A549 (cell line): Measurements from ENCODE around the gene NBL1. TPM values are rescaled to one million over a fixed set of nuclear protein-coding genes. Genes with fewer than 3 reads are reported as not detected.

Source experiments
- ATAC-seq, 2 experiments: fragments of 200-7000 bp in 1 of 2; fragments of >200 bp in 1 of 2; cut with Nextera tagmentation in 1 of 2; cut with Tn5 transposase in 1 of 2; 3 replicates each; pipeline versions ENCODE4 v1.8.0 to v1.9.1; 2018 to 2020; ENCODE audit warnings: mild to moderate bottlenecking in 1 of 2, moderate library complexity in 1 of 2
- CTCF ChIA-PET: fragments of 300-600 bp; sonication (Branson Sonifier 250); formaldehyde crosslinking; extraction: SDS; loops from one replicate; lab custom pipeline; 2021; ENCODE audit warnings: antibody characterized with exemption, inconsistent platforms; lab: Yijun Ruan, JAX
- POLR2A ChIA-PET: fragments of 350-600 bp; formaldehyde crosslinking; extraction: SDS; loops from one replicate; lab custom pipeline; 2021; ENCODE audit warnings: antibody characterized with exemption, inconsistent platforms; lab: Yijun Ruan, JAX
- DNase-seq, 2 experiments: peaks; one replicate each; pipeline versions ENCODE4 v3.0.0 to v3.0.0-alpha.2; 2011 to 2016; ENCODE audit warnings: low read depth in 1 of 2, low spot score in 1 of 2
- FAIRE-seq: peaks from 2 replicates; lab custom pipeline; 2011; peaks lifted over from hg19 to GRCh38; lab: Jason Lieb, UNC
- H3K27ac ChIP-seq, 2 experiments: fragments of >200 bp; sonication (Bioruptor Twin); formaldehyde crosslinking; 3 replicates each; pipeline ENCODE4 v1.5.1; 2016 to 2017
- H3K4me1 ChIP-seq: fragments of >200 bp; sonication (Bioruptor Twin); formaldehyde crosslinking; 3 replicates; pipeline ENCODE4 v1.6.1; 2016
- H3K4me2 ChIP-seq: fragments of >200 bp; sonication (Bioruptor Twin); formaldehyde crosslinking; 3 replicates; pipeline ENCODE4 v1.6.1; 2016
- H3K4me3 ChIP-seq: fragments of >200 bp; sonication (Bioruptor Twin); formaldehyde crosslinking; 3 replicates; pipeline ENCODE4 v1.5.1; 2016
- H3K9me3 ChIP-seq: fragments of >200 bp; sonication (Bioruptor Twin); formaldehyde crosslinking; 3 replicates; pipeline ENCODE4 v1.6.1; 2016
- CBX2 ChIP-seq: fragments of 200-600 bp; sonication (generic); IDR thresholded peaks from 2 replicates; pipeline ENCODE4 v1.6.1; 2016; ENCODE audit warnings: low read depth, mild to moderate bottlenecking, borderline replicate concordance
- CBX8 ChIP-seq: fragments of 200-600 bp; sonication (generic); IDR thresholded peaks from 2 replicates; pipeline ENCODE4 v1.6.1; 2016
- EHMT2 ChIP-seq: fragments of 200-600 bp; sonication (generic); IDR thresholded peaks from 2 replicates; pipeline ENCODE4 v1.6.1; 2016; ENCODE audit warnings: antibody characterized with exemption, low read depth, mild to moderate bottlenecking, moderate library complexity
- ESRRA ChIP-seq: fragments of 150-350 bp; IDR thresholded peaks from 2 replicates; pipeline ENCODE4 v1.6.1; 2014; ENCODE audit warnings: mild to moderate bottlenecking, low read length, borderline replicate concordance
- FOSB ChIP-seq: fragments of 250-450 bp; sonication (Bioruptor Pico); IDR thresholded peaks from 2 replicates; pipeline ENCODE4 v1.5.0; 2020; ENCODE audit warnings: mild to moderate bottlenecking, moderate library complexity
- FOSL2 ChIP-seq, 2 experiments: fragments of 450-650 bp in 1 of 2; fragments of >200 bp in 1 of 2; sonication (Bioruptor Twin) in 1 of 2; formaldehyde crosslinking; IDR thresholded peaks; 2 replicates each; pipeline versions ENCODE4 v1.5.0 to v1.6.1; 2016 to 2020; ENCODE audit warnings: mild to moderate bottlenecking in 1 of 2, moderate library complexity in 1 of 2
- FOXS1 ChIP-seq: fragments of 250-450 bp; sonication (Bioruptor Pico); IDR thresholded peaks from 2 replicates; pipeline ENCODE4 v1.5.0; 2020; ENCODE audit warnings: mild to moderate bottlenecking, moderate library complexity
- HEYL ChIP-seq: fragments of 250-450 bp; sonication (Bioruptor Pico); IDR thresholded peaks from 2 replicates; pipeline ENCODE4 v1.8.0; 2021; ENCODE audit warnings: mild to moderate bottlenecking, moderate library complexity
- JUN ChIP-seq, 2 experiments: fragments of >200 bp; sonication (Bioruptor Twin); formaldehyde crosslinking; IDR thresholded peaks; 2 replicates in 1 of 2; 3 replicates in 1 of 2; pipeline ENCODE4 v1.6.1; 2016 to 2017
- JUNB ChIP-seq: fragments of >200 bp; sonication (Bioruptor Twin); formaldehyde crosslinking; IDR thresholded peaks from 2 replicates; pipeline ENCODE4 v1.6.1; 2016
- KDM1A ChIP-seq: fragments of 200-600 bp; sonication (generic); IDR thresholded peaks from 2 replicates; pipeline ENCODE4 v1.6.1; 2016; ENCODE audit warnings: low read depth, mild to moderate bottlenecking
- NR3C1 ChIP-seq: fragments of >200 bp; sonication (Bioruptor Twin); formaldehyde crosslinking; IDR thresholded peaks from 3 replicates; pipeline ENCODE4 v1.6.1; 2017
- RAD21 ChIP-seq, 2 experiments: fragments of >200 bp in 1 of 2; sonication (Bioruptor Twin) in 1 of 2; formaldehyde crosslinking in 1 of 2; IDR thresholded peaks in 1 of 2; conservative IDR thresholded peaks in 1 of 2; 2 replicates in 1 of 2; 3 replicates in 1 of 2; pipeline ENCODE4 v1.6.1; 2012 to 2018; ENCODE audit warnings: inconsistent platforms in 1 of 2
- RARB ChIP-seq: fragments of 250-450 bp; sonication (Bioruptor Pico); IDR thresholded peaks from 2 replicates; pipeline ENCODE4 v1.8.0; 2021; ENCODE audit warnings: mild to moderate bottlenecking, moderate library complexity
- RFX5 ChIP-seq: fragments of 450-650 bp; IDR thresholded peaks from 2 replicates; pipeline ENCODE4 v1.7.1; 2014; ENCODE audit warnings: antibody characterized with exemption, mild to moderate bottlenecking, moderate library complexity
- RNF2 ChIP-seq: fragments of 200-600 bp; sonication (generic); IDR thresholded peaks from 2 replicates; pipeline ENCODE4 v1.6.1; 2016; ENCODE audit warnings: low read depth, mild to moderate bottlenecking, antibody characterized with exemption, moderate library complexity, borderline replicate concordance
- SREBF2 ChIP-seq: fragments of 450-650 bp; IDR thresholded peaks from 2 replicates; pipeline ENCODE4 v1.6.1; 2014; ENCODE audit warnings: mild to moderate bottlenecking, moderate library complexity
- ZFP36 ChIP-seq: fragments of 450-650 bp; IDR thresholded peaks from 2 replicates; pipeline ENCODE4 v1.6.1; 2014; ENCODE audit warnings: borderline replicate concordance; ENCODE audit not compliant: partially characterized antibody
- ZNF302 ChIP-seq: fragments of 250-450 bp; sonication (Bioruptor Pico); IDR thresholded peaks from 2 replicates; pipeline ENCODE4 v1.9.0; 2021; ENCODE audit warnings: inconsistent platforms, mild to moderate bottlenecking, moderate library complexity
- ZSCAN20 ChIP-seq: fragments of 250-450 bp; sonication (Bioruptor Pico); IDR thresholded peaks from 2 replicates; pipeline ENCODE4 v1.8.0; 2022; ENCODE audit warnings: mild to moderate bottlenecking, moderate library complexity
- WGBS: methylation state at CpG from one replicate; pipeline ENCODE4 v1.1.6; 2017; ENCODE audit errors: missing lambda C conversion rate; 5-methylcytosine and 5-hydroxymethylcytosine counted together
- polyA plus RNA-seq, 4 experiments: library from polyadenylated mRNA; depleted of rRNA in 3 of 4; stranded (reverse); fragments of >200 nt; fragmentation: RNase III in 1 of 4; extraction: RNeasy Plus Mini Kit Qiagen cat#74134 plus additional on column Dnase treatment in 1 of 4; gene quantifications; 2 replicates in 3 of 4; 3 replicates in 1 of 4; pipeline ENCODE4 v1.2.3, GENCODE V29; 2011 to 2017
- TF ChIP-seq, protein P1 (sequence below): IDR thresholded peaks from 2 replicates; pipeline ENCODE4 v1.6.1; 2012
- TF ChIP-seq, protein P2 (sequence below): fragments of 150-350 bp; IDR thresholded peaks from 2 replicates; pipeline ENCODE4 v1.6.1; 2014; ENCODE audit warnings: low read depth, mild to moderate bottlenecking, low read length
- TF ChIP-seq, protein P3 (sequence below): fragments of >200 bp; sonication (Bioruptor Twin); formaldehyde crosslinking; IDR thresholded peaks from 3 replicates; pipeline ENCODE4 v1.5.1; 2016
- TF ChIP-seq, protein P4 (sequence below): fragments of 200-600 bp; sonication (generic); IDR thresholded peaks from 2 replicates; pipeline ENCODE4 v1.6.1; 2016; ENCODE audit warnings: antibody characterized with exemption, mild to moderate bottlenecking, moderate library complexity
- TF ChIP-seq, protein P5 (sequence below): fragments of >200 bp; sonication (Bioruptor Twin); formaldehyde crosslinking; IDR thresholded peaks from 3 replicates; pipeline ENCODE4 v1.6.1; 2016

NBL1 gene
- polyA plus RNA-seq, 2 of the 4 experiments (the other 2 are of a cell fraction) = 16.3 to 19.0 TPM

DNA sequence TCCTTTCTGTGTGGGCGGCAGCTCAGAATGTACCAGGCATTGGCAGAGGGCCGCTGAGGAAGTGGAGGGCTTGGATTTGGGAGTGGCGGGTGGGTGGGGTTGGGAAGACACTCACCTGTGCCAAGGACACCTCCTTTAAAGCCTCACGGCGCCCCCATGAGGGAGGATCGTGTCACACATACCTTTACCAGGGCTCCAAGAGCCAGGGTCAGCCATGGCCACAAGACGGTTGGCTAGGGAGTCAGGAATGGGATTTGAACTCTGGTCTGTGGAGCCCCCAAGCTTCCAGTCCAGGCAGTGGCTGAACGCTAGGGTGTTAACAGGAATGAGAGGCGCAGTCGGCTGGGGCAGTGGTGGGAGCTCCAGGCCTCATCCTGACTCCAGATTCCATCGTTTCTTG lies 4.6 kb downstream of the NBL1 start:
- Histone ChIP-seq H3K4me3 (no peak overlapping the region), H3K4me2 (no peak overlapping the region), H3K9me3 (no peaks in the 10 kb centered on the region), H3K4me1 (peaks cover 23% of the 10 kb centered on the region; the same call in 2 of the 3 replicates), H3K27ac (no peak overlapping the region)
- ATAC-seq (no peak), DNase-seq (peak in 1 of 2 experiments; percentile 42), FAIRE-seq (no peak)
- TF ChIP-seq FOSL2 (IDR thresholded peaks at IDR 0.05) = no peak
- no peak for TF ChIP-seq FOSL2 (CRISPR knock-in tag; IDR thresholded peaks at IDR 0.05)
- no peak for TF ChIP-seq CBX8
- TF ChIP-seq, protein P1, sequence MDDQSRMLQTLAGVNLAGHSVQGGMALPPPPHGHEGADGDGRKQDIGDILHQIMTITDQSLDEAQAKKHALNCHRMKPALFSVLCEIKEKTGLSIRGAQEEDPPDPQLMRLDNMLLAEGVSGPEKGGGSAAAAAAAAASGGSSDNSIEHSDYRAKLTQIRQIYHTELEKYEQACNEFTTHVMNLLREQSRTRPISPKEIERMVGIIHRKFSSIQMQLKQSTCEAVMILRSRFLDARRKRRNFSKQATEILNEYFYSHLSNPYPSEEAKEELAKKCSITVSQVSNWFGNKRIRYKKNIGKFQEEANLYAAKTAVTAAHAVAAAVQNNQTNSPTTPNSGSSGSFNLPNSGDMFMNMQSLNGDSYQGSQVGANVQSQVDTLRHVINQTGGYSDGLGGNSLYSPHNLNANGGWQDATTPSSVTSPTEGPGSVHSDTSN = no peak
- TF ChIP-seq, protein P2, sequence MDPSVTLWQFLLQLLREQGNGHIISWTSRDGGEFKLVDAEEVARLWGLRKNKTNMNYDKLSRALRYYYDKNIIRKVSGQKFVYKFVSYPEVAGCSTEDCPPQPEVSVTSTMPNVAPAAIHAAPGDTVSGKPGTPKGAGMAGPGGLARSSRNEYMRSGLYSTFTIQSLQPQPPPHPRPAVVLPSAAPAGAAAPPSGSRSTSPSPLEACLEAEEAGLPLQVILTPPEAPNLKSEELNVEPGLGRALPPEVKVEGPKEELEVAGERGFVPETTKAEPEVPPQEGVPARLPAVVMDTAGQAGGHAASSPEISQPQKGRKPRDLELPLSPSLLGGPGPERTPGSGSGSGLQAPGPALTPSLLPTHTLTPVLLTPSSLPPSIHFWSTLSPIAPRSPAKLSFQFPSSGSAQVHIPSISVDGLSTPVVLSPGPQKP = no peak
- no peak for TF ChIP-seq RARB
- TF ChIP-seq FOXS1 (CRISPR knock-in tag) = no peak
- TF ChIP-seq, protein P3, sequence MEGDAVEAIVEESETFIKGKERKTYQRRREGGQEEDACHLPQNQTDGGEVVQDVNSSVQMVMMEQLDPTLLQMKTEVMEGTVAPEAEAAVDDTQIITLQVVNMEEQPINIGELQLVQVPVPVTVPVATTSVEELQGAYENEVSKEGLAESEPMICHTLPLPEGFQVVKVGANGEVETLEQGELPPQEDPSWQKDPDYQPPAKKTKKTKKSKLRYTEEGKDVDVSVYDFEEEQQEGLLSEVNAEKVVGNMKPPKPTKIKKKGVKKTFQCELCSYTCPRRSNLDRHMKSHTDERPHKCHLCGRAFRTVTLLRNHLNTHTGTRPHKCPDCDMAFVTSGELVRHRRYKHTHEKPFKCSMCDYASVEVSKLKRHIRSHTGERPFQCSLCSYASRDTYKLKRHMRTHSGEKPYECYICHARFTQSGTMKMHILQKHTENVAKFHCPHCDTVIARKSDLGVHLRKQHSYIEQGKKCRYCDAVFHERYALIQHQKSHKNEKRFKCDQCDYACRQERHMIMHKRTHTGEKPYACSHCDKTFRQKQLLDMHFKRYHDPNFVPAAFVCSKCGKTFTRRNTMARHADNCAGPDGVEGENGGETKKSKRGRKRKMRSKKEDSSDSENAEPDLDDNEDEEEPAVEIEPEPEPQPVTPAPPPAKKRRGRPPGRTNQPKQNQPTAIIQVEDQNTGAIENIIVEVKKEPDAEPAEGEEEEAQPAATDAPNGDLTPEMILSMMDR = peak; percentile 25; the same call in 2 of the 3 replicates
- no peak for TF ChIP-seq JUNB
- TF ChIP-seq ZFP36 = no peak
- peak; percentile 19 to 30; a peak in 2 of 5 replicates for TF ChIP-seq RAD21 (conservative IDR thresholded peaks at IDR 0.05 in 1 of 2, IDR thresholded peaks at IDR 0.05 in 1 of 2)
- POLR2A ChIA-PET = no interaction called here
- CTCF ChIA-PET = interaction anchor here (0.8 to 7.7 kb wide), 6 partner anchors 12 to 305 kb away, joined by 3 to 45 read pairs (median 10); no protein-coding TSS in a partner anchor
- WGBS = 79% methylated on average over 6 of the region's 11 CpGs

DNA sequence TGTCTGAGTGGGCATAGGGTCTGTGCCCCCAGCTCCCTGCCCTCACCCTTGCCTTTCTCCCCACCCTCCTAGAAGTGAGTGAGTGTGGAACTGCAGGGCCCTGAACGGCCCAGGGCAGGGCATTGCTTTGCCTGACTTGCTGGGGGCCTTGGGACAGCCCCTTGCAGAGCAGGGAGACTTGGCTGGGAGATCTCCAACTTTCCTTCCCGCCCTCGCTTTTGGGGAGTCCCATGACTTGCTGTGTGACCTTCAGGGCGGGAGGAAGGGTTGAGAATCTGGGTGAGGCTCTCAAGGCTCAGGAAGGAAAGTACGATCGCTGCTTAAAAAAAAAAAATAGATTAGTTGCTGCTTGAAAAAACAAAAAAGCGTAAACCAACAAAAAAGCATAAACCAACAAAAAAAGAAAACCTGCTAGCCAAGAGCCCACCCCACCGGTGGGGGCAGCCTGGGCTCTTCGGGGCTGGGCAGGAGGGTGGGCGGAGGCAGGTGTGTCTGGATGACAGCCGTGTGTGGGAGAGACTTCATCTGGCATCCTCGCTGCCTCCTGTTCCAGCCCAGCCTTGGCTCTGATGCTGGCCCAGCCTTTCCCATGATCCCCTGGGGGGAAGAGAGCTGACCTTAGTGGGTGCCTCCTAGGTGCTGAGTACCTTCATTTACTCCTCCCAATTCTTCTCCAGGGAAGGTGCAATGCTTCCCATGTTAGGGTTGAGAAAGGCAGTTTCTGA lies 6.5 kb downstream of the NBL1 start:
- no peak for FAIRE-seq
- ATAC-seq = peak; percentile 15 to 40; a peak in 4 of 6 replicates
- POLR2A ChIA-PET = interaction anchor here (1.0 kb wide), 1 partner anchor 53 kb away, joined by 3 read pairs; a partner anchor contains a TSS
- Histone ChIP-seq H3K27ac (0 out of 6 replicates have a peak overlapping the region, but pooled peaks of 1 of the 2 experiments have one; percentile 7), H3K4me1 (peaks cover 29% of the 10 kb centered on the region), H3K4me3 (no peak overlapping the region), H3K4me2 (peak overlapping the region; percentile 63), H3K9me3 (no peaks in the 10 kb centered on the region)
- 65% methylated on average over 11 of the region's 12 CpGs for WGBS
- CTCF ChIA-PET = interaction anchor here (0.6 to 7.7 kb wide), 38 partner anchors 8 to 534 kb away, joined by 3 to 45 read pairs (median 4); no protein-coding TSS in a partner anchor
- TF ChIP-seq RFX5 (no peak), RNF2 (no peak), HEYL (CRISPR knock-in tag) (no peak), ESRRA (no peak), ZFP36 (no peak), ZNF302 (no peak), CBX2 (no peak), ZSCAN20 (CRISPR knock-in tag) (no peak), FOXS1 (CRISPR knock-in tag) (no peak), KDM1A (no peak), SREBF2 (no peak), RAD21 (conservative IDR thresholded peaks at IDR 0.05 in 1 of 2, IDR thresholded peaks at IDR 0.05 in 1 of 2) (no peak), FOSB (CRISPR knock-in tag) (no peak), CBX8 (no peak), JUN (IDR thresholded peaks at IDR 0.05) (no peak), NR3C1 (no peak), EHMT2 (no peak)
- TF ChIP-seq, protein P4, sequence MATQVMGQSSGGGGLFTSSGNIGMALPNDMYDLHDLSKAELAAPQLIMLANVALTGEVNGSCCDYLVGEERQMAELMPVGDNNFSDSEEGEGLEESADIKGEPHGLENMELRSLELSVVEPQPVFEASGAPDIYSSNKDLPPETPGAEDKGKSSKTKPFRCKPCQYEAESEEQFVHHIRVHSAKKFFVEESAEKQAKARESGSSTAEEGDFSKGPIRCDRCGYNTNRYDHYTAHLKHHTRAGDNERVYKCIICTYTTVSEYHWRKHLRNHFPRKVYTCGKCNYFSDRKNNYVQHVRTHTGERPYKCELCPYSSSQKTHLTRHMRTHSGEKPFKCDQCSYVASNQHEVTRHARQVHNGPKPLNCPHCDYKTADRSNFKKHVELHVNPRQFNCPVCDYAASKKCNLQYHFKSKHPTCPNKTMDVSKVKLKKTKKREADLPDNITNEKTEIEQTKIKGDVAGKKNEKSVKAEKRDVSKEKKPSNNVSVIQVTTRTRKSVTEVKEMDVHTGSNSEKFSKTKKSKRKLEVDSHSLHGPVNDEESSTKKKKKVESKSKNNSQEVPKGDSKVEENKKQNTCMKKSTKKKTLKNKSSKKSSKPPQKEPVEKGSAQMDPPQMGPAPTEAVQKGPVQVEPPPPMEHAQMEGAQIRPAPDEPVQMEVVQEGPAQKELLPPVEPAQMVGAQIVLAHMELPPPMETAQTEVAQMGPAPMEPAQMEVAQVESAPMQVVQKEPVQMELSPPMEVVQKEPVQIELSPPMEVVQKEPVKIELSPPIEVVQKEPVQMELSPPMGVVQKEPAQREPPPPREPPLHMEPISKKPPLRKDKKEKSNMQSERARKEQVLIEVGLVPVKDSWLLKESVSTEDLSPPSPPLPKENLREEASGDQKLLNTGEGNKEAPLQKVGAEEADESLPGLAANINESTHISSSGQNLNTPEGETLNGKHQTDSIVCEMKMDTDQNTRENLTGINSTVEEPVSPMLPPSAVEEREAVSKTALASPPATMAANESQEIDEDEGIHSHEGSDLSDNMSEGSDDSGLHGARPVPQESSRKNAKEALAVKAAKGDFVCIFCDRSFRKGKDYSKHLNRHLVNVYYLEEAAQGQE = no peak
- TF ChIP-seq, protein P5, sequence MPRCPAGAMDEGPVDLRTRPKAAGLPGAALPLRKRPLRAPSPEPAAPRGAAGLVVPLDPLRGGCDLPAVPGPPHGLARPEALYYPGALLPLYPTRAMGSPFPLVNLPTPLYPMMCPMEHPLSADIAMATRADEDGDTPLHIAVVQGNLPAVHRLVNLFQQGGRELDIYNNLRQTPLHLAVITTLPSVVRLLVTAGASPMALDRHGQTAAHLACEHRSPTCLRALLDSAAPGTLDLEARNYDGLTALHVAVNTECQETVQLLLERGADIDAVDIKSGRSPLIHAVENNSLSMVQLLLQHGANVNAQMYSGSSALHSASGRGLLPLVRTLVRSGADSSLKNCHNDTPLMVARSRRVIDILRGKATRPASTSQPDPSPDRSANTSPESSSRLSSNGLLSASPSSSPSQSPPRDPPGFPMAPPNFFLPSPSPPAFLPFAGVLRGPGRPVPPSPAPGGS = no peak
- no peak for DNase-seq
